Common myeloid progenitor, CD34-positive (primary cell): Measurements from ENCODE around the gene TUSC7.

ENCODE experiments used
- CTCF ChIA-PET: fragments of 350-600 bp; sonication (Branson Sonifier 250); formaldehyde crosslinking; loops from one replicate; lab custom pipeline; 2021; ENCODE audit warnings: antibody characterized with exemption; lab: Charles Lee
- POLR2A ChIA-PET: fragments of 350-600 bp; sonication (Branson Sonifier 250); formaldehyde crosslinking; loops from one replicate; lab custom pipeline; 2021; ENCODE audit warnings: antibody characterized with exemption; lab: Charles Lee
- DNase-seq, 3 donors: peaks; one replicate each; pipeline versions ENCODE4 v3.0.0 to v3.0.0-alpha.2; 2013
- H3K27ac ChIP-seq, 2 experiments: 1 replicate in 1 of 2; 2 replicates in 1 of 2; pipeline ENCODE4 v1.7.0; 2013; ENCODE audit warnings: inconsistent platforms in 2 of 2, low read length in 2 of 2, mild to moderate bottlenecking in 2 of 2, low read depth in 1 of 2, moderate library complexity in 1 of 2; ENCODE audit not compliant: severe bottlenecking in 2 of 2, insufficient read depth in 1 of 2, poor library complexity in 1 of 2
- H3K27me3 ChIP-seq, 5 experiments: replicated peaks in 2 of 5; 1 replicate in 3 of 5; 2 replicates in 2 of 5; pipeline versions ENCODE4 v1.6.1 to v1.7.0; 2013; ENCODE audit warnings: low read length in 4 of 5, mild to moderate bottlenecking in 2 of 5, moderate library complexity in 2 of 5, inconsistent platforms in 1 of 5; ENCODE audit not compliant: insufficient read depth in 5 of 5, control insufficient read depth in 4 of 5
- H3K36me3 ChIP-seq, 4 experiments: 1 replicate in 2 of 4; 2 replicates in 2 of 4; pipeline versions ENCODE4 v1.6.1 to v1.7.0; 2013; ENCODE audit warnings: low read length in 3 of 4, control low read depth in 1 of 4, mild to moderate bottlenecking in 1 of 4; ENCODE audit not compliant: control insufficient read depth in 4 of 4, insufficient read depth in 4 of 4
- H3K4me1 ChIP-seq, 4 experiments: 1 replicate in 3 of 4; 2 replicates in 1 of 4; pipeline versions ENCODE4 v1.6.1 to v1.7.1; 2013; ENCODE audit warnings: low read length in 3 of 4, mild to moderate bottlenecking in 3 of 4, control low read depth in 1 of 4, inconsistent platforms in 1 of 4, moderate library complexity in 1 of 4; ENCODE audit not compliant: control insufficient read depth in 4 of 4, insufficient read depth in 4 of 4; ENCODE audit errors: control extremely low read depth in 1 of 4
- H3K4me3 ChIP-seq, 7 experiments: 1 replicate in 4 of 7; 2 replicates in 3 of 7; pipeline versions ENCODE4 v1.5.1 to v1.7.0; 2013; ENCODE audit warnings: mild to moderate bottlenecking in 7 of 7, low read length in 6 of 7, moderate library complexity in 6 of 7, inconsistent platforms in 2 of 7, low read depth in 2 of 7, control low read depth in 1 of 7; ENCODE audit not compliant: insufficient read depth in 4 of 7, control insufficient read depth in 1 of 7; ENCODE audit errors: extremely low read depth in 1 of 7
- H3K9me3 ChIP-seq, 5 experiments: 1 replicate in 4 of 5; 2 replicates in 1 of 5; pipeline versions ENCODE4 v1.6.1 to v1.7.1; 2013; ENCODE audit warnings: low read length in 4 of 5, mild to moderate bottlenecking in 2 of 5, inconsistent platforms in 1 of 5, low read depth in 1 of 5, moderate library complexity in 1 of 5; ENCODE audit not compliant: control insufficient read depth in 4 of 5, insufficient read depth in 2 of 5; ENCODE audit errors: control extremely low read depth in 1 of 5
- WGBS: methylation state at CpG from one replicate; pipeline ENCODE4 v1.1.5; 2013; ENCODE audit not compliant: insufficient coverage; 5-methylcytosine and 5-hydroxymethylcytosine counted together

The TUSC7 gene

DNA sequence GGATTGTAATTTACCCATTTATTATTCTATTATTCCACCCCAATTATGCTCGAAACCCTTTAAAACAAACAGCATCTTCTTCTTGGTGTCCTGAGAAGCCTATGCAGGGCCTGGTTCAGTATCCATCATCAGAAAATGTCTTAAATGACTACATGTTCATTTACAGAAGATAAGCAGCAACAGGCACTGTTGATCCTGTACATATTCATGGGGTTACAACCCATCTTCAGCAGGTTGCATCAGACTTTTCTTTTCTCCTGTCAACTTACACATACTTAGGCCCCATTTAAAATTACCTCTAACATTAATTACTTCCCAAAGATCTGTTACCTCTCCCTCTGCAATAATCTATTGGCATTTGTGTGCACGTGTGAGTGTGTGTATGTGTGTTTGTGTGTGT is 18.9 kb downstream of the TUSC7 start:
- 100% methylated on average over 1 of the region's 2 CpGs for WGBS
- no peak for DNase-seq
- H3K27ac ChIP-seq, result no peak overlapping the region
- H3K36me3 ChIP-seq, result no peaks in the 10 kb centered on the region
- no peaks in the 10 kb centered on the region for H3K4me1 ChIP-seq
- no peak overlapping the region for H3K4me3 ChIP-seq
- H3K9me3 ChIP-seq, result no peaks in the 10 kb centered on the region
- CTCF ChIA-PET, result no interaction called here
- no peaks in the 10 kb centered on the region for H3K27me3 ChIP-seq
- POLR2A ChIA-PET, result no interaction called here

DNA sequence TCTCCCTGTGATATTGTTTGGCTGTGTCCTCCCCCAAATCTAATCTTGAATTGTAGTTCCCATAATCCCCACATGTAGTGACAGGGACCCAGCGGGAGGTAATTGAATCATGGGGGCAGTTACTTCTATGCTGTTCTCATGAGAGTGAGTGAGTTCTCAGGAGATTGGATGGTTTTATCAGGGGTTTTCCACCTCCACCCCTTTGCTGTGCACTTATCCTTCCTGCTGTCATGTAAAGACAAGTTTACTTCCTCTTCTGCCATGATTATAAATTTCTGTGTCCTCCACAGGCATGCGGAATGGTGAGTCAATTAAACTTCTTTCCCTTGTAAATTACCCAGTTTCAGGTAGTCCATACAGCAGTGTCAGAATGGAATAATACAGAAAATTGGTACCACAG is 24.7 kb downstream of the TUSC7 start:
- Histone ChIP-seq H3K27me3 (no peaks in the 10 kb centered on the region), H3K4me1 (no peaks in the 10 kb centered on the region), H3K9me3 (peaks cover 0 to 3% (median 0%) of the 10 kb centered on the region in 5 experiments), H3K4me3 (no peak overlapping the region), H3K27ac (no peak overlapping the region), H3K36me3 (no peaks in the 10 kb centered on the region)
- POLR2A ChIA-PET, result no interaction called here
- no CpG with 5 or more reads among the region's 2 CpGs for WGBS
- CTCF ChIA-PET, result no interaction called here
- DNase-seq, result peak in 2 of 3 donors; percentile 5 to 7

GRCh38 chr3:116739678-116740077 is 30.1 kb downstream of the TUSC7 start:
- Histone ChIP-seq H3K4me1 (no peaks in the 10 kb centered on the region), H3K27me3 (no peaks in the 10 kb centered on the region), H3K9me3 (peaks cover 0 to 1% (median 0%) of the 10 kb centered on the region in 5 experiments), H3K4me3 (no peak overlapping the region), H3K27ac (no peak overlapping the region), H3K36me3 (no peaks in the 10 kb centered on the region)
- no CpG with 5 or more reads among the region's 2 CpGs for WGBS
- POLR2A ChIA-PET, result no interaction called here
- DNase-seq, result no peak
- CTCF ChIA-PET, result interaction anchor here (0.6 kb wide), 1 partner anchor 465 kb away, joined by 3 read pairs; no protein-coding TSS in a partner anchor

DNA sequence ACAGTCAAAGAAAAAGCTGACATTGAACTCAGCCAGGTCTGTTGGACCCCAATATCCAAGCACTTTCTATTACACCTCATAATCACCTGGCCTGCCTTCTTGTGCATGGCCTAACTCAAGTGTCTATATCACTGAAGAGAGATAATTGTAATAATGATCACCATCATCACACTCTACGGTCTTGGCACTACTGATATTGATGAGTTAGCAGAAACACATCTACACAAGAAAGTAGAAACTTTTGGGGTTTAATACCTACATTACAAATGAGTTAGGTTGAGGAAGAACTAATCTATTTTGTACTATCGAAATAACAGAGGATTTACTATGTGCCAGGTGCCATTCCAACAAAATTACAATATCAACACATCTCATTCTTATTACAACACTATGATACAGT is 30.7 kb downstream of the TUSC7 start:
- CTCF ChIA-PET, result no interaction called here
- Histone ChIP-seq H3K9me3 (peaks cover 0 to 1% (median 0%) of the 10 kb centered on the region in 5 experiments), H3K4me3 (no peak overlapping the region), H3K4me1 (no peaks in the 10 kb centered on the region), H3K27me3 (no peaks in the 10 kb centered on the region), H3K36me3 (no peaks in the 10 kb centered on the region), H3K27ac (no peak overlapping the region)
- WGBS, result no CpG with 5 or more reads among the region's 2 CpGs
- no peak for DNase-seq
- POLR2A ChIA-PET, result no interaction called here

GRCh38 chr3:116741467-116741866 is 31.9 kb downstream of the TUSC7 start:
- Histone ChIP-seq H3K36me3 (no peaks in the 10 kb centered on the region), H3K9me3 (peaks cover 0 to under 1% (median 0%) of the 10 kb centered on the region in 5 experiments), H3K4me1 (no peaks in the 10 kb centered on the region), H3K4me3 (no peak overlapping the region), H3K27me3 (no peaks in the 10 kb centered on the region), H3K27ac (no peak overlapping the region)
- ChIA-PET CTCF (no interaction called here), POLR2A (no interaction called here)
- no peak for DNase-seq
- no CpG with 5 or more reads among the region's 1 CpG for WGBS

DNA sequence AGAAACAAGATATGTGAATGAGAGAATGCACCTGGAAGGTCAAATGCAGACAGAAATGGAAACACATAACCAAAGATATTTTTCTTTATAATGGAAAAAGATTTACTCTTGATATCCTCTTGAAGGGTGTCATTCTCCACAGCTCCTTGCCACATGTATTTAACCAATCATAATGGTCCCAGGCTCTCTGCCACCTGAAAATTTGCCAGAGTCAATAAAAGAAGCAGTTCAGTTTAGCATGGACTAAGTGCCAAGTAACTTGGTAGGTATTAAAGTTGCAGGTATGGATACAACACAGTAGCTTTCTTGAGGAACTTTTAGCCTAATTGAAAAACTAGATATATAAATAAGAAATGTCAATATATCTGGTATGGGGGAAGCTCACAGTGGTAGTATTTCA is 33.5 kb downstream of the TUSC7 start:
- Histone ChIP-seq H3K36me3 (no peaks in the 10 kb centered on the region), H3K9me3 (no peaks in the 10 kb centered on the region), H3K27ac (no peak overlapping the region), H3K4me1 (no peaks in the 10 kb centered on the region), H3K4me3 (no peak overlapping the region), H3K27me3 (no peaks in the 10 kb centered on the region)
- ChIA-PET CTCF (interaction anchor here (1.1 kb wide), 1 partner anchor 15 kb away, joined by 3 read pairs; no protein-coding TSS in a partner anchor), POLR2A (no interaction called here)
- no peak for DNase-seq

DNA sequence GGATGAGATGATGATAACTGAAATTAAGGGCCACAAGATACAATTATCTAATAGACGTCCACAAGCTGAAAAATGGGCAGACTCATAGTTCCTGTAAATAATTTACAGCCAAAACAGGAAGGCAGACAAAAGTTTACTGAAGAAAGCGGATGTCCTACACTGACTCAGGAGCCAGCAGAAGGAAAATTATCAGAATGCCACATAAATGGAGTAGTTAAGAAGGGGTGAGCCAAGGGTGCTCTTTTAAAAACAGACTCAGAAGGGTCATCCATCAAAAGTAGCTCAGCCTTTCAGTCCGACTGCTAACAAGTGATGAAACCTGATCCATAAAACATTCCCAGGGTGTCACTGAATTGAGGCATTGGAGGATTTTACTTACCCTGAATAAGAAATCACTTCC is 39.8 kb downstream of the TUSC7 start:
- DNase-seq, result no peak
- Histone ChIP-seq H3K4me1 (no peaks in the 10 kb centered on the region), H3K9me3 (no peaks in the 10 kb centered on the region), H3K36me3 (no peaks in the 10 kb centered on the region), H3K4me3 (no peak overlapping the region), H3K27ac (no peak overlapping the region), H3K27me3 (peaks cover 0 to 3% (median 0%) of the 10 kb centered on the region in 5 experiments)
- ChIA-PET CTCF (interaction anchor here (0.9 kb wide), 1 partner anchor 1882 kb away, joined by 3 read pairs; no protein-coding TSS in a partner anchor), POLR2A (no interaction called here)
- 20% methylated on average over 3 of the region's 3 CpGs for WGBS
